GM04503 (cell line): Measurements from ENCODE around the gene SKI.

Experiments
- DNase-seq: peaks from one replicate; pipeline ENCODE4 v3.0.0-alpha.2; 2012; ENCODE audit warnings: low read depth

The SKI gene

GRCh38 chr1:2339206-2340085 is 111.3 kb downstream of the SKI start:
- no peak for DNase-seq

GRCh38 chr1:2340086-2340917 is 112.2 kb downstream of the SKI start:
- no peak for DNase-seq

- no peak for DNase-seq
Measured at GRCh38 chr1:2340918-2341254, 112.8 kb downstream of the SKI start.

- DNase-seq = no peak
Measured at GRCh38 chr1:2341706-2342383, 113.7 kb downstream of the SKI start.

- DNase-seq = no peak
Measured at GRCh38 chr1:2342384-2343022, 114.4 kb downstream of the SKI start.

GRCh38 chr1:2343023-2343935 is 115.2 kb downstream of the SKI start:
- no peak for DNase-seq

- no peak for DNase-seq
Measured at GRCh38 chr1:2344121-2344681, 116.1 kb downstream of the SKI start.

GRCh38 chr1:2344744-2345296 is 116.7 kb downstream of the SKI start:
- DNase-seq = no peak

- no peak for DNase-seq
Measured at GRCh38 chr1:2345297-2346075, 117.4 kb downstream of the SKI start.

- no peak for DNase-seq
Measured at GRCh38 chr1:2346691-2347408, 118.7 kb downstream of the SKI start.

GRCh38 chr1:2347409-2347785 is 119.3 kb downstream of the SKI start:
- DNase-seq = no peak

- no peak for DNase-seq
Measured at GRCh38 chr1:2347896-2348295, 119.8 kb downstream of the SKI start.

GRCh38 chr1:2348346-2349325 is 120.5 kb downstream of the SKI start:
- no peak for DNase-seq

GRCh38 chr1:2349806-2350205 is 121.7 kb downstream of the SKI start:
- no peak for DNase-seq

GRCh38 chr1:2350501-2350900 is 122.4 kb downstream of the SKI start:
- no peak for DNase-seq

GRCh38 chr1:2350911-2351655 is 123.0 kb downstream of the SKI start:
- no peak for DNase-seq

- no peak for DNase-seq
Measured at GRCh38 chr1:2351723-2352122, 123.6 kb downstream of the SKI start.
